HG03060 (cell line): ENCODE measurements around the gene DRC7.

Source experiments
- ATAC-seq: cut with Tn5 transposase; IDR thresholded peaks from one replicate; pipeline ENCODE4 v1.9.1; 2021; ENCODE audit warnings: low read depth, moderate number of reproducible peaks; ENCODE audit not compliant: unreplicated experiment

Gene DRC7

DNA sequence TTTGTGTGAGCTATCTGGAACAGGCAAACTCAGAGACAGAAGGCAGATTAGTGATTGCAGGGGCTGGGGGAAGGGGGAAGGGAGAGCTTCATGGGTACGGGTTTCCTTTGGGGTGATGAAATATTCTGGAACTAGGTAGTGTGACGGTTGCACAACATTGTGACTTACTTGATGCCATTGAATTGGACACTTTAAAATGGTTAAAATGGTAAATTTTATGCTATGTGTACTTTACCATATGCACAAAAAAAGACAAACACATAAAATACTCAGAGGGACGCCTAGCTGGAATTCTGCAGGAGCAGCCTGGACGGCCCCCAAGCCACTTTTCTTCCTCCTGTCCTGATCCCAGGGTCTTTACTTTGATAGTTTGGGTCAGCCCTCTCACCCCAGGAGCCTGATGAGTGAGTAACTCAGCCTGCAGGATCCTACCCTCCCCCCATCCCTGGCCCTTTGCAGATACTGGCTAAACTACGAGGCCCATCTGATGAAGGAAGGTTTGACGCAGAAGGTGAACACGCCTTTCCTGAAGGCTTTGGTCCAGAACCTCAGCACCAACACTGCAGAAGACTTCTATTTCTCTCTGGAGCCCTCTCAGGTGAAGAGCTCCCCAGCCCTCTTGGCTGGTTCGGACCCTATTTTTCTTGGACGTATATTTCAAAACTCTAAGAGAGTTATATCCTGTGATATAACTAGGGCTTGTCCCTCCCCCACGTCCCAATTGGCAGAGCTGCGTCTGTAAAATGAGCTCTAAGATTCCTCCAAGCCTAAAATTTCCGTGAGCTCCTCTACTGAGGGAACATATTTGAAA, 18.7 kb upstream of the DRC7 start:
- ATAC-seq = no peak

DNA sequence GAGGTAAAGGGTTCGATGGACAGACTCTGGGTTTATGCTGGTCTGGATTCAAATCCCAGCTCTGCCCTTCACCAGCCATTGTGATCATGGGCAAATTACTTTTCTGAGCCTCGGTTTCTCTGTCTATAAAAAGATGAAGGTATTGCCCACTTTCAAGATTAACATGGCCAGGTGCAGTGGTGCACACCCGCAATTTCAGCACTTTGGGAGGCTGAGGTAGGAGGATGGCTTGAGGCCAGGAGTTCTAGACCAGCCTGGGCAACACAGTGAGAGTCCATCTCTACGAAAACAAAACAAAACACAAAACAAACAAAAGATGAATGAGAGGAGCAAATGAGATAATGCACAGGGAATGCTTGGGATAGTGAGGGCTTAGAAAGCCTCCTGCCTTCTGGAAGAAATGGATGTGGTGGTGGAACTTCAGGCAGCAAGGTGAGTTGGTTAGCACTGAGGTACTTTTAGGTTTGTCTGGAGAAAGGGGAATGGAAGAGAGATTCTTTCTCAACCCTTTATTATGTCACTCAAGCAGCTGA, 18.0 kb upstream of the DRC7 start:
- no peak for ATAC-seq

GRCh38 chr16:57677622-57678369, 16.8 kb upstream of the DRC7 start:
- ATAC-seq = no peak

DNA sequence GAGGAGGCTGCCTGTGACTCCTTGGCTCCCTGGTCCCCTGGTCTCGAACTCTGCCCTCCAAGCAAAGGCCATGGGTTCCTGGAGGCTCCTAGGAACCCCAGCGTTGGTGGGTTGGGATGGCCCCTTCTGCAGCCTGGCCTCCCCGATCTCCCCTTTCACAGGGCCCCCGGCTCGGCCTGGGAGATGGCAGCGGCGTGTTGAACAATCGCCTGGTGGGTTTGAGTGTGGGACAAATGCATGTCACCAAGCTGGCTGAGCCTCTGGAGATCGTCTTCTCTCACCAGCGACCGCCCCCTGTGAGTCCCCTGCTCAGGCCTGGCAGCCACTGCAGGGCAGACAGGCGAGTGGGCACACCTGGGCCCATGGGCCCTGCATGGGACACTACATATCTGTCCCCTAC, 15.6 kb upstream of the DRC7 start:
- no peak for ATAC-seq

GRCh38 chr16:57679767-57680482, 14.7 kb upstream of the DRC7 start:
- no peak for ATAC-seq

DNA sequence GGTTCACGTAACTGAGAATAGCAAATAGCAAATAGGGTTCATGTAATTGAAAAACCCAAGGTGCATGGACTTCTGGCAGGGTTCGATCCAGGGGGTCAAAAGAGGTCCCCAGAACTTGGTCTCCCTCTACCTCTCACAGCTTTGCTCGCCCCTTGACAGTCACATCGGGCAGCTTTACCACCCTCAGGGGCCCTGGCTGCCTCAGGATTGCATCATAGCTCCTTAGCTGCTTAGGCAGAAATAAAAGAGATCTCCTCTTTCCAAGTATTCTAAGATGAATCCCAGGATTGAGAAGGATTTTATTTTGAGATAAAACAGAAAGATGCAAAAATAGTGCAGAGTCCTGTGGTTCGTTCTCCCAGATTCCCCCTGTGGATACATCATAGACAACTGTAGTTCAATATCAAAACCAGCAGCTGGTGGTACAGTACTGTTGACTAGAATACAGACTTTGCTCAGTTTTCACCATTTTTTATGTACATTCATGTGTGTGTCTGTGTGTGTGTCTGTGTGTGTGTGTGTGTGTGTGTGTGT, 13.7 kb upstream of the DRC7 start:
- ATAC-seq = no peak

DNA sequence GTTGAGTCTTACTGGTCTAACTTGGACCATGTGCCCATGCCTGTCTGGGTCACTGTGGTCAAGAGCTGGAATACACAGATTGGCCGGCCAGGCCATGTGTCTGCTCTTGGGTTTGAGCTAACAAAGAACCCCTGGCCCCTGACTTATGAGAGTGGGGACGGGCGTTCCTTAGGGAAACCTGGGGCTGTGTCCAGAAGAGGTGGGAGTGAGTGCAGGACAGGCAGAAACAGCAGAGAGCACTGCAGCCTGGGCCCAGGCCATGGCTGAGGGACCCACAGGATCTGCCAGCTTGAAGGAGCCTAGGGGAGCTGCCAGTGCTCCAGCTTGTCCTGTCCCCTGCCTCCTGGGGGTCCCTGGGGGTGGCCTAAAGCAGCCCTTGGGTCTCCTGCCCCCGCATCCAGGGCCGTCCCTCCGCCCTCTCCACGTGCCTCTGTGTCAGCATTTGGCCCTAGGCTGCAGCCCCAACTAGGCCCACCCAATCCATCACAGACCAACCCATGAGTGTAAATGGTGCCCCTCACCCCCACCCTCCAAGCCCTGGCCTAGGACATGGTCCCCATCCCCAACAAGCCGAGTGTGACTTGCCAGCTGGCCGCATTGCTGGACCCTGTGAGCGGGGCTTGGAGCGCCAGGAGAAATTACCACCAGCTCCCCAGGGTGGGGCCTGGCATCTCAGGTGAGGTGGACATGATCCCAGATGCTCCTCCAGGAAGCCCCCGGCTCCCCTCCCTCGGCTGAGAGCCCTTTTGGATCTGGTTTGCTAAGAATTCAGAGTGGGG, 12.5 kb upstream of the DRC7 start:
- ATAC-seq = no peak

DNA sequence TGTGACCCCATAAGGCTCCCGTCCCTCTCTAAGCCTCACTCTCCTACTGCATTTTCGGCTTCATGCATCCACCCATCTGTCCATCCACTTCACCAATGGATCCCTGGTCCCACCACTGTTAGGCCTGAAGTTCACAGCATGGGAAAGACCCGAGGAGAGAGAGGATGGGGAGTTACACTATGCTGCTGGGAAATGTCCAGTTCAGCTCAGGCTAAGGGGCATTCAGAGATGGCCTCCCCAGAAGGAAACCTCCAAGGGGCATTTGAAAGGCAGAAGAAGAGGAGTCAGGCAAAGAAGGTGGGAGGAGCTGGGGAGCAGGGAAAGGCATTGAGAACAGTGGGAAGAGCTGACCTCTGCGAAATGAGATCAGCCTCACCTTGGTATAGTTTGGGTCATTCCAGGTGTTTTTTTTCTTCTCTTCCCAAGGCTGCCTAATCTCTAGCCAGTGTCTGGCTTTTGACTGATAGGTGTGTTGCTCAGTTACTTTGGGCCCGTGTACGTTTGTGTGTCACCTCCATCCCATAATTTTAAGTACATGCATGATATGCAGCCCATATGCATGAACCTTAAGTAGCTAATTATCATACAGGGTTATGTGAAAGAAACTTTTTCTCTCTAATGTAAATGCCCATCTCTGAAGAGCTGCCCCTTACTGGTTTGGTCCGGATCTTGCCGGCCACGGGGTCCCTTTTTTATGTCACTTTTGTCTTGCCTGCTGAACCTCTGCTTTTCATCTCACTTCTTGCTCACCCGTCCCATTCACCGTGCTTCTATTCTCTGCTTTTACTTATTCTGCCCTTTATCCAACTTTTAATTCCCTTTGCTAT, 11.6 kb upstream of the DRC7 start:
- ATAC-seq = no peak

DNA sequence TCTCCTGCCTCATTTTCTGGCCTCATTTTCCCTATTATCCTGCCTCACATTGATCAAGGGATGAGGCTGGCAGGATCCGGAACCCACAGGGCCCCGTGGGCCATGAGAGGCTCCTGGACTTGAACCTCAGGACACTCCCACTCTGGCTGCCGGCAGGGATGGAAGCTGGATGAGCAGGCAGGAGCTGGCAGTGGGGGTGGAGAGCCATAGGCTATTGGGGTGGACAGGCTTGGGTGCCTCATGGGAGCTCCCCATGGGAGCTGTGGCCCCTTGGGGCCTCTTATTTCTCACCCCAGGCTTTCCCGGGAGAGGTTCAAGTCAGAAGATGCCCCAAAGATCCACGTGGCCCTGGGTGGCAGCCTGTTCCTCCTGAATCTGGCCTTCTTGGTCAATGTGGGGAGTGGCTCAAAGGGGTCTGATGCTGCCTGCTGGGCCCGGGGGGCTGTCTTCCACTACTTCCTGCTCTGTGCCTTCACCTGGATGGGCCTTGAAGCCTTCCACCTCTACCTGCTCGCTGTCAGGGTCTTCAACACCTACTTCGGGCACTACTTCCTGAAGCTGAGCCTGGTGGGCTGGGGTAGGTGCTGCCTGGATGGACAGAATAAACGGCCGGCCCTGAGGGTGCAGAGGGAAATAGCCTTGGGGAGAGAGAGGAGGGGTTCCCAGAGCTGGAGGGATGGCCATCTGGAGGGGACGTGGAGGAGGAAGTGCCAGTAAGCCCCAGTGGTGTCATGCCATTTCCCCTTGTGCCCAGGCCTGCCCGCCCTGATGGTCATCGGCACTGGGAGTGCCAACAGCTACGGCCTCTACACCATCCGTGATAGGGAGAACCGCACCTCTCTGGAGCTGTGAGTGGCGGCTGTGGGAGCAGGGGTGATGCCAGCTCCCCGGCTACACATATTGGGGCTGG, 10.7 kb upstream of the DRC7 start:
- no peak for ATAC-seq

- ATAC-seq = no peak
Measured at GRCh38 chr16:57684626-57685358, 9.8 kb upstream of the DRC7 start.

GRCh38 chr16:57685633-57686032, 9.0 kb upstream of the DRC7 start:
- ATAC-seq = no peak

GRCh38 chr16:57686577-57686976, 8.0 kb upstream of the DRC7 start:
- no peak for ATAC-seq

- ATAC-seq = no peak
Measured at GRCh38 chr16:57687363-57687929, 7.2 kb upstream of the DRC7 start.

DNA sequence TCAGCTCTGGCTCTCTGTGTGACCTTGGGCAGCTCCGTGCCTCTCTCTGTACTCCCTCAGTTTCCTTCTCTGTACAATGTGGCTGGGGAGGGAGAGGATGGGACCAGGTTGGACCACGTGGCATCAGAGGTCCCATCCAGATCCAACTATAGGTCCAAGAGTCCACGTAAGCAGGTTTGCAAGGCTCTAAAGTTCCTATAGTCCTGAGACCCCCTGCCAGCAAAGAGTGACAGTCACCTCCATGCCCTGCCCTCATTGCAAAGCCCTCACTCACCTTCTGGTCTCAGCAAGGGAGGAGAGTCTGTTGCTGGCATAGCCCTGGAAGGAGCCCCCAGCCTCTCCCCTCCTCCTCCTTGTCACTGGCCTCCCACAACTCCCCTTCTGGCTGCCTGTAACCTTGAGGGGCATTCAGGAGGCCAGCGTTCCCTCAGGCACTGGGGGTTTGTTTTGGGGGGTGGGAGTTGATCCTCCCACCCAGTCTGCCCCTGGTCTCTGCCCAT, 6.1 kb upstream of the DRC7 start:
- ATAC-seq = no peak

GRCh38 chr16:57688987-57689761, 5.4 kb upstream of the DRC7 start:
- no peak for ATAC-seq
